ENCODE data around the gene CERK. TPM values are rescaled to one million over a fixed set of nuclear protein-coding genes. Genes with fewer than 3 reads are reported as not detected.
A peak's percentile ranks its signal among the peaks of the same experiment; 100 is the strongest.

CERK gene
- total RNA-seq, 2 experiments from 2014 or later, result 38.4 to 41.8 TPM

GRCh38 chr22:46654426-46654825 lies 83.6 kb downstream of the CERK start:
- ATAC-seq, result no peak
- H3K36me3 Mint-ChIP-seq (ENCODE audit: low read depth), result peaks cover 2% of the 10 kb centered on the region
- H3K4me1 Mint-ChIP-seq (ENCODE audit: low read depth), result peaks cover 27% of the 10 kb centered on the region
- no peak for DNase-seq
- H3K27ac Mint-ChIP-seq, result peak overlapping the region; percentile 73
- no peak for TF ChIP-seq CTCF (IDR thresholded peaks at IDR 0.05)
- no peak overlapping the region for H3K4me3 Mint-ChIP-seq
- ChIA-PET CTCF (no interaction called here), POLR2A (no interaction called here)
- intact Hi-C loops (cut with micrococcal nuclease), result no loop called here
- H3K9me3 Mint-ChIP-seq, result no peaks in the 10 kb centered on the region
- H3K27me3 Mint-ChIP-seq, result no peaks in the 10 kb centered on the region

GRCh38 chr22:46653596-46653995 lies 84.5 kb downstream of the CERK start:
- H3K27ac Mint-ChIP-seq, result peak overlapping the region; percentile 88
- CTCF ChIA-PET, result no interaction called here

GRCh38 chr22:46652847-46653331 lies 85.2 kb downstream of the CERK start:
- POLR2A ChIA-PET, result no interaction called here
- Mint-ChIP-seq H3K27me3 (no peaks in the 10 kb centered on the region), H3K4me1 (ENCODE audit: low read depth) (peaks cover 27% of the 10 kb centered on the region), H3K36me3 (ENCODE audit: low read depth) (peaks cover 2% of the 10 kb centered on the region), H3K9me3 (no peaks in the 10 kb centered on the region), H3K4me3 (no peak overlapping the region), H3K27ac (peak overlapping the region; percentile 56)
- DNase-seq, result no peak
- ATAC-seq, result no peak
- CTCF ChIA-PET, result interaction anchor here (1.3 kb wide), 1 partner anchor 89 kb away, joined by 7 read pairs; no protein-coding TSS in a partner anchor
- intact Hi-C loops (cut with micrococcal nuclease), result no loop called here
- no peak for TF ChIP-seq CTCF (IDR thresholded peaks at IDR 0.05)

More at GRCh38 chr22:46653596-46653995, 84.5 kb downstream of the CERK start:
- H3K4me1 Mint-ChIP-seq (ENCODE audit: low read depth), result peaks cover 27% of the 10 kb centered on the region
- intact Hi-C loops (cut with micrococcal nuclease), result no loop called here
- peak; percentile 73 for DNase-seq
- H3K9me3 Mint-ChIP-seq, result no peaks in the 10 kb centered on the region
- TF ChIP-seq CTCF (IDR thresholded peaks at IDR 0.05), result no peak
- ATAC-seq, result peak; percentile 81
- H3K36me3 Mint-ChIP-seq (ENCODE audit: low read depth), result peaks cover 2% of the 10 kb centered on the region
- POLR2A ChIA-PET, result no interaction called here
- no peak overlapping the region for H3K4me3 Mint-ChIP-seq
- no peaks in the 10 kb centered on the region for H3K27me3 Mint-ChIP-seq

- ATAC-seq, result peak; percentile 61
- Mint-ChIP-seq H3K27ac (peak overlapping the region; percentile 56), H3K4me3 (no peak overlapping the region), H3K36me3 (ENCODE audit: low read depth) (peaks cover 2% of the 10 kb centered on the region), H3K4me1 (ENCODE audit: low read depth) (peaks cover 27% of the 10 kb centered on the region), H3K9me3 (no peaks in the 10 kb centered on the region), H3K27me3 (no peaks in the 10 kb centered on the region)
- CTCF ChIA-PET, result interaction anchor here (1.3 kb wide), 1 partner anchor 89 kb away, joined by 7 read pairs; no protein-coding TSS in a partner anchor
- no peak for TF ChIP-seq CTCF (IDR thresholded peaks at IDR 0.05)
- peak; percentile 73 for DNase-seq
- POLR2A ChIA-PET, result no interaction called here
- intact Hi-C loops (cut with micrococcal nuclease), result no loop called here
Observed at GRCh38 chr22:46652081-46652846, 85.8 kb downstream of the CERK start.

- POLR2A ChIA-PET, result no interaction called here
- TF ChIP-seq CTCF (IDR thresholded peaks at IDR 0.05), result no peak
- Mint-ChIP-seq H3K4me3 (no peak overlapping the region), H3K27ac (no peak overlapping the region), H3K27me3 (no peaks in the 10 kb centered on the region), H3K4me1 (ENCODE audit: low read depth) (peaks cover 27% of the 10 kb centered on the region), H3K36me3 (ENCODE audit: low read depth) (peaks cover 2% of the 10 kb centered on the region), H3K9me3 (no peaks in the 10 kb centered on the region)
- intact Hi-C loops (cut with micrococcal nuclease), result no loop called here
- no peak for ATAC-seq
- no peak for DNase-seq
- CTCF ChIA-PET, result no interaction called here
Observed at GRCh38 chr22:46651316-46651715, 86.7 kb downstream of the CERK start.
